GM23248 (cell line): ENCODE data around the gene THOC7.

Experiments used
- EZH2 ChIP-seq: fragments of 200-600 bp; sonication (generic); IDR thresholded peaks from 2 replicates; pipeline ENCODE4 v1.6.1; 2018; ENCODE audit warnings: antibody characterized with exemption, mild to moderate bottlenecking; ENCODE audit not compliant: insufficient read depth, poor library complexity, severe bottlenecking
- EZH2phosphoT487 ChIP-seq: fragments of 200-600 bp; sonication (generic); IDR thresholded peaks from 2 replicates; pipeline ENCODE4 v1.6.1; 2018; ENCODE audit warnings: antibody characterized with exemption, moderate library complexity, mild to moderate bottlenecking, low read depth; ENCODE audit not compliant: insufficient read depth

- TF ChIP-seq EZH2phosphoT487: no peak
- TF ChIP-seq EZH2: no peak
These were observed 32.9 kb upstream of the THOC7 start for GRCh38 chr3:63896332-63897030.
